H1 (cell line): ENCODE results near the gene PNPLA8.

Source experiments
- CTCF ChIP-seq, 3 experiments: IDR thresholded peaks; 1 replicate in 2 of 3; 2 replicates in 1 of 3; pipeline versions ENCODE4 v1.5.1 to v1.6.1; 2011; ENCODE audit warnings: low read length in 3 of 3, mild to moderate bottlenecking in 3 of 3, inconsistent platforms in 2 of 3, low read depth in 1 of 3, moderate library complexity in 1 of 3; ENCODE audit not compliant: insufficient read depth in 1 of 3; ENCODE audit errors: control extremely low read depth in 1 of 3
- FOSL1 ChIP-seq: IDR thresholded peaks from 2 replicates; pipeline ENCODE4 v1.6.1; 2011; ENCODE audit warnings: mild to moderate bottlenecking, low read depth, low read length, moderate library complexity; ENCODE audit not compliant: insufficient read depth
- KDM1A ChIP-seq: fragments of 200-600, 300-600 bp; sonication (generic); IDR thresholded peaks from 2 replicates; pipeline ENCODE4 v1.7.1; 2016; ENCODE audit warnings: mild to moderate bottlenecking, low read length, borderline replicate concordance
- SP2 ChIP-seq: IDR thresholded peaks from 2 replicates; pipeline ENCODE4 v1.6.1; 2012; ENCODE audit warnings: mild to moderate bottlenecking, low read length, inconsistent platforms

DNA sequence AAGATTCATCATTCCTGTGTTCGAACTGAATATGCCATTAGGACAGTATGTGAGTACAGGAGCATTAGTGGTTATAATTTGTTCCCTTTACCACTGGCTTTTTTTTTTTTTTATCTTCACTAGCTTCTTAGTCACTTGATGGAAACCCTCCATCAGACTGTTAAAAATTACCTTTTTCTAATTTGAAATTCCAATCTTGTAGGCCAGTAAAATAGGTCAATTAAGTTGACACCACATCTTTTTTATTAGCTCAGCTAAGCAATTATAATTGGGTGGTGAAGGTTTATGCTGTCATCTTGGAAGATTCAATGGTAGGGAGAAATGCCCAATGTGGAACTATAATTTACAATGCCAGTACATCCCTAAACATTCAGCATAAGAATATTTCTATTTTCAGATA is 75.8 kb downstream of the PNPLA8 start:
- TF ChIP-seq SP2 (no peak), CTCF (IDR thresholded peaks at IDR 0.05; ENCODE audit: control extremely low read depth in 1 of 3, insufficient read depth in 1 of 3, low read depth in 1 of 3, low read length in 3 of 3) (no peak), KDM1A (no peak), FOSL1 (no peak)
